GM12878 (cell line): ENCODE data around the gene VIPR2. TPM values are rescaled to one million over a fixed set of nuclear protein-coding genes. Genes with fewer than 3 reads are reported as not detected.

ENCODE experiments used
- ATAC-seq: fragments of 200-7000 bp; cut with Tn5 transposase; 3 replicates; pipeline ENCODE4 v1.9.1; 2020; ENCODE audit warnings: mild to moderate bottlenecking, moderate library complexity
- BruUV-seq: library from RNA; stranded (reverse); fragments of 400-500 nt; replicated peaks from 2 replicates; lab custom pipeline; 2021; lab: Mats Ljungman, UMichigan
- CTCF ChIA-PET: fragments of 300-600 bp; sonication (Branson Sonifier 250); formaldehyde crosslinking; extraction: SDS; loops from one replicate; lab custom pipeline; 2021; ENCODE audit warnings: inconsistent platforms; lab: Yijun Ruan, JAX
- POLR2A ChIA-PET: fragments of 350-600 bp; formaldehyde crosslinking; extraction: SDS; loops from one replicate; lab custom pipeline; 2021; ENCODE audit warnings: inconsistent platforms; lab: Charles Lee
- RAD21 ChIA-PET: fragments of 300-600 bp; sonication (Branson Sonifier 250); formaldehyde crosslinking; loops from one replicate; lab custom pipeline; 2023; ENCODE audit warnings: antibody characterized with exemption; ENCODE audit not compliant: unreplicated experiment; lab: Charles Lee
- SMC1A ChIA-PET: fragments of 300-600 bp; sonication (Branson Sonifier 250); formaldehyde crosslinking; loops from one replicate; lab custom pipeline; 2023; ENCODE audit not compliant: unreplicated experiment, uncharacterized antibody; lab: Charles Lee
- DNase-seq: peaks from one replicate; pipeline ENCODE4 v3.0.0-alpha.2; 2011; ENCODE audit warnings: low read depth, low spot score
- FAIRE-seq: peaks from 3 replicates; lab custom pipeline; 2011; peaks lifted over from hg19 to GRCh38; lab: Jason Lieb, UNC
- H2AFZ ChIP-seq: 2 replicates; pipeline ENCODE4 v1.6.0; 2011; ENCODE audit warnings: low read depth, low read length, control low read depth; ENCODE audit not compliant: control insufficient read depth
- H3K27ac ChIP-seq: 2 replicates; pipeline ENCODE4 v1.5.1; 2011; ENCODE audit warnings: control low read depth; ENCODE audit not compliant: control insufficient read depth, insufficient read depth
- H3K27me3 ChIP-seq, 2 experiments: replicated peaks in 1 of 2; 2 replicates each; pipeline versions ENCODE4 v1.6.0 to v1.6.1; 2011; ENCODE audit warnings: low read length in 1 of 2; ENCODE audit not compliant: control insufficient read depth in 2 of 2, insufficient read depth in 2 of 2
- H3K36me3 ChIP-seq, 2 experiments: 2 replicates each; pipeline ENCODE4 v1.5.1; 2011; ENCODE audit warnings: low read length in 1 of 2; ENCODE audit not compliant: control insufficient read depth in 2 of 2, insufficient read depth in 2 of 2
- H3K4me1 ChIP-seq: 2 replicates; pipeline ENCODE4 v1.6.1; 2011; ENCODE audit warnings: mild to moderate bottlenecking, low read length, moderate library complexity, mixed read lengths; ENCODE audit not compliant: control insufficient read depth, insufficient read depth
- H3K4me2 ChIP-seq: 2 replicates; pipeline ENCODE4 v1.6.0; 2011; ENCODE audit warnings: control low read depth; ENCODE audit not compliant: control insufficient read depth, insufficient read depth
- H3K4me3 ChIP-seq: fragments of 200-600 bp; sonication (generic); 2 replicates; pipeline ENCODE4 v1.5.1; 2016
- H3K79me2 ChIP-seq: 2 replicates; pipeline ENCODE4 v1.6.0; 2011; ENCODE audit warnings: low read length; ENCODE audit not compliant: control insufficient read depth, insufficient read depth
- H3K9ac ChIP-seq: 2 replicates; pipeline ENCODE4 v1.8.0; 2011; ENCODE audit warnings: low read length, control low read depth, mixed read lengths; ENCODE audit not compliant: control insufficient read depth, insufficient read depth
- H3K9me3 ChIP-seq: replicated peaks from 3 replicates; pipeline ENCODE4 v1.5.1; 2011; ENCODE audit warnings: mild to moderate bottlenecking, low read length; ENCODE audit not compliant: control insufficient read depth, insufficient read depth
- H4K20me1 ChIP-seq: 2 replicates; pipeline ENCODE4 v1.6.0; 2011; ENCODE audit not compliant: control insufficient read depth, insufficient read depth
- BCL3 ChIP-seq: IDR thresholded peaks from 2 replicates; pipeline ENCODE4 v1.6.1; 2011; ENCODE audit warnings: borderline replicate concordance, low read depth, mild to moderate bottlenecking, moderate library complexity, low read length; ENCODE audit not compliant: insufficient read depth, poor library complexity, severe bottlenecking
- BCLAF1 ChIP-seq: fragments of 450-650 bp; IDR thresholded peaks from 2 replicates; pipeline ENCODE4 v1.6.1; 2017; ENCODE audit warnings: antibody characterized with exemption, mild to moderate bottlenecking, moderate library complexity
- DPF2 ChIP-seq: fragments of 450-650 bp; IDR thresholded peaks from 2 replicates; pipeline ENCODE4 v1.6.1; 2017; ENCODE audit warnings: mild to moderate bottlenecking
- GABPA ChIP-seq: IDR thresholded peaks from 2 replicates; pipeline ENCODE4 v1.6.1; 2014; ENCODE audit warnings: antibody characterized with exemption, low read depth, mild to moderate bottlenecking, inconsistent platforms
- HCFC1 ChIP-seq: fragments of 150-350 bp; IDR thresholded peaks from 2 replicates; pipeline ENCODE4 v1.6.1; 2014; ENCODE audit warnings: low read length
- MEF2A ChIP-seq: IDR thresholded peaks from 2 replicates; pipeline ENCODE4 v1.6.1; 2011; ENCODE audit warnings: low read depth, mild to moderate bottlenecking, low read length, moderate library complexity; ENCODE audit not compliant: insufficient read depth
- MTA2 ChIP-seq: fragments of 450-650 bp; IDR thresholded peaks from 2 replicates; pipeline ENCODE4 v1.6.1; 2016; ENCODE audit warnings: low read depth, mild to moderate bottlenecking, moderate library complexity
- PAX5 ChIP-seq: IDR thresholded peaks from 2 replicates; pipeline ENCODE4 v1.6.1; 2011; ENCODE audit warnings: low read depth, low read length, borderline replicate concordance
- SMAD5 ChIP-seq: IDR thresholded peaks from 2 replicates; pipeline ENCODE4 v1.6.1; 2016; ENCODE audit warnings: antibody characterized with exemption, low read depth
- STAT1 ChIP-seq: fragments of 450-650 bp; conservative IDR thresholded peaks from 2 replicates; pipeline ENCODE4 v1.6.1; 2014; ENCODE audit warnings: antibody characterized with exemption, mild to moderate bottlenecking
- USF1 ChIP-seq: IDR thresholded peaks from 2 replicates; pipeline ENCODE4 v1.6.1; 2011; ENCODE audit warnings: borderline replicate concordance, low read depth, mild to moderate bottlenecking, moderate library complexity, mixed read lengths, low read length; ENCODE audit not compliant: insufficient read depth; ENCODE audit errors: extremely low read length
- ZSCAN29 ChIP-seq: fragments of 450-650 bp; IDR thresholded peaks from 2 replicates; pipeline ENCODE4 v1.6.1; 2017; ENCODE audit warnings: mild to moderate bottlenecking, moderate library complexity
- WGBS: methylation state at CpG from one replicate; pipeline ENCODE4 v1.1.6; 2016; ENCODE audit warnings: low lambda C conversion rate; ENCODE audit not compliant: insufficient replicate concordance, insufficient coverage; ENCODE audit errors: missing lambda C conversion rate; 5-methylcytosine and 5-hydroxymethylcytosine counted together
- in situ Hi-C: fragments of 300-500 bp; cut with MboI; formaldehyde crosslinking; loops from 9 replicates; pipeline ENCODE4 v1.14.3; 2018; ENCODE audit warnings: mixed read lengths
- intact Hi-C: fragments of 100-400 bp; cut with micrococcal nuclease; formaldehyde crosslinking; loops from one replicate; pipeline ENCODE4 v1.14.2; 2022; ENCODE audit not compliant: unreplicated experiment
- polyA plus RNA-seq, 11 experiments: library from polyadenylated mRNA; depleted of rRNA in 4 of 11; unstranded in 6 of 11; stranded (reverse) in 5 of 11; fragments of >200 nt; fragmentation: Nextera tagmentation in 4 of 11; fragmentation: Illumina TruSeq in 1 of 11; extraction: Ambion mirVana in 4 of 11; extraction: Trizol in 1 of 11; gene quantifications; 1 replicate in 1 of 11; 2 replicates in 10 of 11; pipeline versions ENCODE4 v1.2.1 to v1.2.3, GENCODE V29; 2011 to 2016; ENCODE audit warnings: inconsistent platforms in 2 of 11, missing spikeins in 2 of 11, low read depth in 1 of 11
- total RNA-seq, 4 experiments: library from RNA; depleted of rRNA in 3 of 4; stranded (reverse); fragments of >200 nt in 3 of 4; fragmentation: Illumina TruSeq in 1 of 4; extraction: Trizol in 1 of 4; gene quantifications; 2 replicates each; pipeline versions ENCODE4 v1.2.1 to v1.2.3, GENCODE V29; 2013 to 2021

Gene VIPR2
- total and polyA plus RNA-seq, 10 of the 15 experiments (the other 5 are each of a cell fraction or from before 2014, with no cell fraction given): not detected

GRCh38 chr7:159156436-159157245 is 12.0 kb upstream of the VIPR2 start:
- ATAC-seq (no peak), FAIRE-seq (no peak)
- Histone ChIP-seq H3K4me2 (no peak overlapping the region), H3K36me3 (no peaks in the 10 kb centered on the region)
- TF ChIP-seq MTA2 (no peak), DPF2 (no peak), USF1 (no peak)
- TF ChIP-seq, all 136 proteins: peak for 0
- RAD21 ChIA-PET: no interaction called here
- CTCF ChIA-PET: no interaction called here
- Histone ChIP-seq H3K79me2 (no peaks in the 10 kb centered on the region), H3K27me3 (no peaks in the 10 kb centered on the region), H3K27ac (no peak overlapping the region), H3K9me3 (no peaks in the 10 kb centered on the region), H3K9ac (no peak overlapping the region), H2AFZ (no peak overlapping the region), H4K20me1 (no peaks in the 10 kb centered on the region), H3K4me3 (no peak overlapping the region), H3K4me1 (no peaks in the 10 kb centered on the region)
- no TSS peak for BruUV-seq
- in situ Hi-C loops (no loop called here), intact Hi-C loops (no loop called here)
- no peak for DNase-seq
- SMC1A ChIA-PET: no interaction called here
- WGBS: 42% methylated on average over 23 of the region's 23 CpGs
- POLR2A ChIA-PET: no interaction called here

GRCh38 chr7:159155410-159155809 is 10.7 kb upstream of the VIPR2 start:
- TF ChIP-seq BCL3 (no peak), GABPA (no peak), HCFC1 (no peak), STAT1 (no peak), ZSCAN29 (no peak), BCLAF1 (no peak), PAX5 (no peak), SMAD5 (no peak), MEF2A (no peak)
- H3K27ac ChIP-seq: no peak overlapping the region
- no peak overlapping the region for H3K4me3 ChIP-seq
- ChIA-PET SMC1A (no interaction called here), CTCF (no interaction called here), RAD21 (no interaction called here), POLR2A (no interaction called here)
- H4K20me1 ChIP-seq: no peaks in the 10 kb centered on the region
- in situ Hi-C loops (no loop called here), intact Hi-C loops (no loop called here)
- H3K9ac ChIP-seq: no peak overlapping the region
- H3K27me3 ChIP-seq: no peaks in the 10 kb centered on the region
- H3K36me3 ChIP-seq: no peaks in the 10 kb centered on the region
- no peak for DNase-seq
- no peak for FAIRE-seq
- no peaks in the 10 kb centered on the region for H3K4me1 ChIP-seq
- H2AFZ ChIP-seq: no peak overlapping the region
- no peaks in the 10 kb centered on the region for H3K79me2 ChIP-seq
- 39% methylated on average over 9 of the region's 9 CpGs for WGBS
- H3K4me2 ChIP-seq: no peak overlapping the region
- no peak for ATAC-seq
- BruUV-seq: no TSS peak
- no peaks in the 10 kb centered on the region for H3K9me3 ChIP-seq
